Spinal cord (tissue), 10 donors: ENCODE results near the gene ADAMTSL2. TPM values are rescaled to one million over a fixed set of nuclear protein-coding genes. Genes with fewer than 3 reads are reported as not detected.

Experiments
- DNase-seq, 6 donors: peaks; one replicate each; pipeline versions ENCODE4 v3.0.0 to v3.0.0-alpha.2; 2013 to 2015; ENCODE audit warnings: low spot score in 6 of 6, low read depth in 4 of 6
- H3K27ac ChIP-seq: one replicate; pipeline ENCODE4 v1.5.1; 2013; ENCODE audit warnings: low read depth, low read length, control low read depth
- H3K27me3 ChIP-seq: one replicate; pipeline ENCODE4 v1.6.1; 2013; ENCODE audit warnings: low read length; ENCODE audit not compliant: control insufficient read depth, insufficient read depth
- H3K36me3 ChIP-seq: one replicate; pipeline ENCODE4 v1.6.1; 2013; ENCODE audit warnings: low read length; ENCODE audit not compliant: control insufficient read depth, insufficient read depth
- H3K4me1 ChIP-seq: one replicate; pipeline ENCODE4 v1.6.1; 2013; ENCODE audit warnings: low read length; ENCODE audit not compliant: control insufficient read depth, insufficient read depth
- H3K4me3 ChIP-seq: one replicate; pipeline ENCODE4 v1.5.1; 2013; ENCODE audit warnings: low read depth, low read length, control low read depth
- H3K9me3 ChIP-seq: one replicate; pipeline ENCODE4 v1.6.1; 2013; ENCODE audit warnings: low read length; ENCODE audit not compliant: control insufficient read depth, insufficient read depth
- WGBS: methylation state at CpG from one replicate; pipeline ENCODE4 v1.1.5; 2013; ENCODE audit warnings: missing lambda C conversion rate; ENCODE audit not compliant: insufficient coverage; 5-methylcytosine and 5-hydroxymethylcytosine counted together
- polyA plus RNA-seq, 2 donors: library from polyadenylated mRNA; unstranded; fragments of 120-200 nt; gene quantifications; one replicate each; pipeline ENCODE4 v1.2.1, GENCODE V29; 2013; ENCODE audit not compliant: insufficient read length in 2 of 2
- total RNA-seq, 2 donors: library from RNA; depleted of rRNA in 1 of 2; stranded (reverse); fragments of 120-200 nt in 1 of 2; fragments of >200 nt in 1 of 2; gene quantifications; one replicate each; pipeline versions ENCODE4 v1.2.3 to v1.2.4, GENCODE V29; 2013 to 2014
- donor health status: healthy.

Gene ADAMTSL2
- total and polyA plus RNA-seq, 4 donors = 3.7 to 9.0 (median 7.8) TPM

- WGBS = 83% methylated on average over 19 of the region's 19 CpGs
- no peaks in the 10 kb centered on the region for H3K36me3 ChIP-seq
- H3K27ac ChIP-seq = no peak overlapping the region
- H3K4me1 ChIP-seq = peaks cover 57% of the 10 kb centered on the region
- no peak overlapping the region for H3K4me3 ChIP-seq
- no peaks in the 10 kb centered on the region for H3K9me3 ChIP-seq
- no peak for DNase-seq
- H3K27me3 ChIP-seq = no peaks in the 10 kb centered on the region
These were observed 22.0 kb upstream of the ADAMTSL2 start for GRCh38 chr9:133512253-133513213.

- H3K27me3 ChIP-seq = no peaks in the 10 kb centered on the region
- peak in 2 of 6 donors; percentile 56 to 82 for DNase-seq
- 52% methylated on average over 18 of the region's 28 CpGs for WGBS
- H3K9me3 ChIP-seq = no peaks in the 10 kb centered on the region
- H3K4me3 ChIP-seq = no peak overlapping the region
- peaks cover 57% of the 10 kb centered on the region for H3K4me1 ChIP-seq
- H3K27ac ChIP-seq = no peak overlapping the region
- no peaks in the 10 kb centered on the region for H3K36me3 ChIP-seq
These were observed 21.0 kb upstream of the ADAMTSL2 start for GRCh38 chr9:133513214-133514100.

GRCh38 chr9:133514460-133515239, 19.9 kb upstream of the ADAMTSL2 start:
- DNase-seq = peak in 2 of 6 donors; percentile 72 to 88
- no peak overlapping the region for H3K27ac ChIP-seq

GRCh38 chr9:133515240-133515610, 19.3 kb upstream of the ADAMTSL2 start:
- H3K27ac ChIP-seq = no peak overlapping the region
- no peaks in the 10 kb centered on the region for H3K27me3 ChIP-seq
- H3K4me1 ChIP-seq = peaks cover 42% of the 10 kb centered on the region
- 91% methylated on average over 10 of the region's 10 CpGs for WGBS
- no peak for DNase-seq
- no peak overlapping the region for H3K4me3 ChIP-seq
- no peaks in the 10 kb centered on the region for H3K9me3 ChIP-seq
- H3K36me3 ChIP-seq = no peaks in the 10 kb centered on the region

More at GRCh38 chr9:133514460-133515239, 19.9 kb upstream of the ADAMTSL2 start:
- Histone ChIP-seq H3K27me3 (no peaks in the 10 kb centered on the region), H3K36me3 (no peaks in the 10 kb centered on the region), H3K4me1 (peaks cover 48% of the 10 kb centered on the region), H3K9me3 (no peaks in the 10 kb centered on the region), H3K4me3 (no peak overlapping the region)
- 40% methylated on average over 14 of the region's 14 CpGs for WGBS

GRCh38 chr9:133515615-133516255, 18.8 kb upstream of the ADAMTSL2 start:
- 83% methylated on average over 17 of the region's 17 CpGs for WGBS
- Histone ChIP-seq H3K9me3 (no peaks in the 10 kb centered on the region), H3K27me3 (no peaks in the 10 kb centered on the region), H3K4me1 (peaks cover 37% of the 10 kb centered on the region), H3K36me3 (no peaks in the 10 kb centered on the region), H3K4me3 (no peak overlapping the region), H3K27ac (no peak overlapping the region)
- DNase-seq = no peak

- DNase-seq = no peak
- Histone ChIP-seq H3K9me3 (no peaks in the 10 kb centered on the region), H3K27me3 (no peaks in the 10 kb centered on the region), H3K27ac (no peak overlapping the region), H3K4me1 (peaks cover 30% of the 10 kb centered on the region), H3K36me3 (no peaks in the 10 kb centered on the region), H3K4me3 (no peak overlapping the region)
- WGBS = 79% methylated on average over 8 of the region's 11 CpGs
These were observed 18.1 kb upstream of the ADAMTSL2 start for GRCh38 chr9:133516256-133516960.

GRCh38 chr9:133516961-133517350, 17.5 kb upstream of the ADAMTSL2 start:
- 90% methylated on average over 9 of the region's 9 CpGs for WGBS
- no peaks in the 10 kb centered on the region for H3K27me3 ChIP-seq
- no peaks in the 10 kb centered on the region for H3K36me3 ChIP-seq
- peaks cover 30% of the 10 kb centered on the region for H3K4me1 ChIP-seq
- H3K27ac ChIP-seq = no peak overlapping the region
- no peak for DNase-seq
- H3K4me3 ChIP-seq = no peak overlapping the region
- H3K9me3 ChIP-seq = no peaks in the 10 kb centered on the region

- 82% methylated on average over 8 of the region's 8 CpGs for WGBS
- Histone ChIP-seq H3K27me3 (no peaks in the 10 kb centered on the region), H3K27ac (no peak overlapping the region), H3K4me1 (peaks cover 28% of the 10 kb centered on the region), H3K4me3 (no peak overlapping the region), H3K9me3 (no peaks in the 10 kb centered on the region), H3K36me3 (no peaks in the 10 kb centered on the region)
- DNase-seq = no peak
These were observed 16.8 kb upstream of the ADAMTSL2 start for GRCh38 chr9:133517711-133518110.
